Upper lobe of right lung (tissue), 1 donor: Measurements from ENCODE around the gene SAMD4B. TPM values are rescaled to one million over a fixed set of nuclear protein-coding genes. Genes with fewer than 3 reads are reported as not detected.

Experiments
- ATAC-seq: fragments of 200-7000 bp; cut with Tn5 transposase; one replicate; pipeline ENCODE4 v1.9.1; 2020; ENCODE audit warnings: mild to moderate bottlenecking, moderate library complexity
- DNase-seq: peaks from one replicate; pipeline ENCODE4 v3.0.0-alpha.2; 2020
- H3K27ac ChIP-seq: fragments of 200-600 bp; one replicate; pipeline ENCODE4 v1.8.0; 2022
- H3K27me3 ChIP-seq: fragments of 200-600 bp; one replicate; pipeline ENCODE4 v1.8.0; 2022; ENCODE audit warnings: mild to moderate bottlenecking
- H3K36me3 ChIP-seq: fragments of 200-600 bp; one replicate; pipeline ENCODE4 v1.8.0; 2022
- H3K4me1 ChIP-seq: fragments of 200-600 bp; one replicate; pipeline ENCODE4 v1.8.0; 2022
- H3K4me3 ChIP-seq: fragments of 200-600 bp; one replicate; pipeline ENCODE4 v1.8.0; 2022; ENCODE audit warnings: mild to moderate bottlenecking
- H3K9me3 ChIP-seq: fragments of 200-600 bp; one replicate; pipeline ENCODE4 v1.8.0; 2022
- intact Hi-C: fragments of 100-400 bp; cut with DNase I; formaldehyde crosslinking; loops from one replicate; pipeline ENCODE4 v1.11.0; 2022
- total RNA-seq: library from RNA; stranded (reverse); fragmentation: NEBNext Ultra II Directional; extraction: Animal tissue kit (Norgen Biotek cat#: 25700); gene quantifications from one replicate; pipeline ENCODE4 v1.2.1, GENCODE V29; 2021
- TF ChIP-seq, protein P1 (sequence below): fragments of 200-600 bp; IDR thresholded peaks from one replicate; pipeline ENCODE4 v1.8.0; 2022; ENCODE audit warnings: antibody characterized with exemption
- donor health status: DM: no; HTN: yes; CAD: no; lungs with severe emphysema.

Gene SAMD4B
- total RNA-seq, 1 donor from 2014 or later, result 81.2 TPM

DNA sequence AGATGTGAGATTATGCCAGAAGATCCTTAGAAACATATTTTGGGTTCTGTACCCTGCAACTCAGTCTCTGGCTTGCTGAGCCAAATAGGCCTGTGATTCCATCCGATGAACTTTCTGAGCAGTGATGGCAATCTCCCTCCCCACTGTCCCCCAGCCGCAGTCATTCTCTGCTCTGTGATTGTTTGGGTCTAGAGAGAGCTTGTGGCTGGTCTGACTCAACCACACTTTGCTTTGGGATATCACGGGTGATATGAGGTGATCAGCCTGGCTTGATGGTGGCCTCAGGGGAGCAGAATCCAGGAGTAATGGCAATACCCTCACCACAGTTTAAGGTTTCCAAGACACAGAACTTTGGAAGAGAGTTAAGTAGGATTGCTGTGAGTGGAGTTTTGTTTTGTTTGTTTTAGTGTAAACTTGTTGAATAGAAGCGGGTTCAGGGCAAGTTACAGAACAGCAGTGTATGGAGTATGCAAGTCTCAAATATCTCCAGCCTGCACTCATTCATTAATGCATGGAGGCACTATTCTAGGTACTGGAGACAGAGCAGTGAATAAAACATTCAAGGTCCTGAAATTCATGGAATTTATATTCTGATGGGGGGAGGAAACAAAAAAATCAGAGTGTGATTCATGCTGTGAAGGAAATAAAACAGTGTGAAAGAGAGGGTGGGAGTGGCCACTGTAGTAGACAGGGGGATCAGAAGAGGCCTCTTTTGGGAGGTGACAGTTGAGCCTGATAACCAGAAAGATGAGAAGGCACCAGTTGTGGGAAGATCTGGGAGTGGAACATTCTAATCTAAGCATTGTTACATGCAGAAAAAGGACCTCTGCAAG is 5.3 kb downstream of the SAMD4B start:
- Histone ChIP-seq H3K4me1 (peaks cover 24% of the 10 kb centered on the region), H3K9me3 (no peaks in the 10 kb centered on the region), H3K27ac (no peak overlapping the region), H3K27me3 (no peaks in the 10 kb centered on the region), H3K36me3 (peaks cover 22% of the 10 kb centered on the region), H3K4me3 (no peak overlapping the region)
- ATAC-seq (no peak), DNase-seq (no peak)
- TF ChIP-seq, protein P1, sequence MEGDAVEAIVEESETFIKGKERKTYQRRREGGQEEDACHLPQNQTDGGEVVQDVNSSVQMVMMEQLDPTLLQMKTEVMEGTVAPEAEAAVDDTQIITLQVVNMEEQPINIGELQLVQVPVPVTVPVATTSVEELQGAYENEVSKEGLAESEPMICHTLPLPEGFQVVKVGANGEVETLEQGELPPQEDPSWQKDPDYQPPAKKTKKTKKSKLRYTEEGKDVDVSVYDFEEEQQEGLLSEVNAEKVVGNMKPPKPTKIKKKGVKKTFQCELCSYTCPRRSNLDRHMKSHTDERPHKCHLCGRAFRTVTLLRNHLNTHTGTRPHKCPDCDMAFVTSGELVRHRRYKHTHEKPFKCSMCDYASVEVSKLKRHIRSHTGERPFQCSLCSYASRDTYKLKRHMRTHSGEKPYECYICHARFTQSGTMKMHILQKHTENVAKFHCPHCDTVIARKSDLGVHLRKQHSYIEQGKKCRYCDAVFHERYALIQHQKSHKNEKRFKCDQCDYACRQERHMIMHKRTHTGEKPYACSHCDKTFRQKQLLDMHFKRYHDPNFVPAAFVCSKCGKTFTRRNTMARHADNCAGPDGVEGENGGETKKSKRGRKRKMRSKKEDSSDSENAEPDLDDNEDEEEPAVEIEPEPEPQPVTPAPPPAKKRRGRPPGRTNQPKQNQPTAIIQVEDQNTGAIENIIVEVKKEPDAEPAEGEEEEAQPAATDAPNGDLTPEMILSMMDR, result no peak
- intact Hi-C loops, result no loop called here

DNA sequence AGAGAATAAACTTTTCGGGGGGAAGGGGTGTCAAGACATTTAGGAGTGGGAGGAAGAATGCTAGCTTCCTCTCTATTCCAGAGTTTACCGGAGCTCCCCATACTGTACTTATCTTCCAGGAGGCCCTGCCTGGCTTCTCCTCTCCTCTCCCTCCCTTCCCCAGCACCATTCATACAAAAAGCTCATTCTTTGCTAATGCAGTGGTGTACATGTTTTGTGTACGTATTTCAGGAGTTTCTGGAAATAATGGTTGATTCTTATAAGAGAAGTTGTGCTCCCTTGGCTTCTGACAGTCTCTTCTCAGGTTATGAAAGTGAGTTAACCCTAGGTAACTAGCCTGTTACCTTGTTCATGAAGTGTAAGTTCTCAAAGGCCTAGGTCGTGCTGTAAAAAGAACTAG is 7.1 kb downstream of the SAMD4B start:
- intact Hi-C loops, result no loop called here
- no peaks in the 10 kb centered on the region for H3K27me3 ChIP-seq
- TF ChIP-seq, protein P1, result no peak
- H3K27ac ChIP-seq, result no peak overlapping the region
- H3K9me3 ChIP-seq, result no peaks in the 10 kb centered on the region
- no peak for DNase-seq
- peaks cover 40% of the 10 kb centered on the region for H3K36me3 ChIP-seq
- no peak for ATAC-seq
- H3K4me3 ChIP-seq, result no peak overlapping the region
- peaks cover 16% of the 10 kb centered on the region for H3K4me1 ChIP-seq

DNA sequence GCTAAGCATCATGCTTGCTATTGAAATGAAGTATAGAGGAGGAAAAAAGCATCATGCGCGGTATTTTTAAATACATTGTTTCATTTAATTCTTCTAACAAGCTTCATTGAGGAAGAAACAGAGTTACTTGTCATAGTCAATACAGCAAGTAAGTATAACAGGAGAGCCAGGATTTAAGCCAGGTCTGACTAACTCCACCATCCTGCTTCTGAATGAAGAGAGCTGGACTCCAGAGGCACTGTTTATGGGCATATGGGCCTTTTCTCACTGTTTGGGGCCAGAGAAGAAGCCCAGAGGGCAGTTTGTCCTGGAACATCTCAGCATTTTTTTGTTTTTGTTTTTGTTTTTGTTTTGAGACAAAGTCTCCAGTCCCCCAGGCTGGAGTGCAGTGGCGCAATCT is 7.9 kb downstream of the SAMD4B start:
- Histone ChIP-seq H3K27ac (no peak overlapping the region), H3K27me3 (no peaks in the 10 kb centered on the region), H3K9me3 (no peaks in the 10 kb centered on the region), H3K4me3 (no peak overlapping the region), H3K4me1 (peaks cover 10% of the 10 kb centered on the region), H3K36me3 (peaks cover 48% of the 10 kb centered on the region)
- no peak for DNase-seq
- TF ChIP-seq, protein P1, result no peak
- no peak for ATAC-seq
- intact Hi-C loops, result no loop called here

DNA sequence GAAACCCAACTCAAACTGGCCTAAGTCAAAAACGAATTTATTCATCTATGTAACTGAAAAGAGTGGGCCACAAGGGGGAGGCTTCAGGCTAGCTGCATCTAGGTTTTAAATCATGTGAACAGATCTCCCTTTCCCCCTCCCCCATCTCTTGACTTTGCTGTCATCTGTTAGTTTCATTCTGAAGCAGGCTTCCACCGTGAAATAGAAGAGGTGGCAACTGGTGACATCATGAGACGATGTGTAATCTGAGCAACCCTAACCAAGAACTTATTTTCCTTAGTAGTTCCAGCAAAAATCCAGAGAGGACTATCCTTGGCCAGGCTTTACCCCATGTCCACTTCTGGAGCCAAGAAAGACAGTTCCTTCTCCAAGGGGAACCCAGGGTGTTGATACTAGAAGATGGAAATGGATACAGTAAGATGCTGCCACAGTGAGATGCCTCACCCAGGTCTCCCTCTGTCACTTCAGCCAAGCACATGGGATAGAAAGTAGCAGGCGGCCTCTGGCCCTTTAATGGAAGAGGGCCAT is 9.4 kb downstream of the SAMD4B start:
- TF ChIP-seq, protein P1, result no peak
- no peak for ATAC-seq
- H3K4me1 ChIP-seq, result no peaks in the 10 kb centered on the region
- H3K9me3 ChIP-seq, result no peaks in the 10 kb centered on the region
- peaks cover 63% of the 10 kb centered on the region for H3K36me3 ChIP-seq
- H3K27me3 ChIP-seq, result no peaks in the 10 kb centered on the region
- no peak for DNase-seq
- no peak overlapping the region for H3K4me3 ChIP-seq
- no peak overlapping the region for H3K27ac ChIP-seq
- intact Hi-C loops, result no loop called here

DNA sequence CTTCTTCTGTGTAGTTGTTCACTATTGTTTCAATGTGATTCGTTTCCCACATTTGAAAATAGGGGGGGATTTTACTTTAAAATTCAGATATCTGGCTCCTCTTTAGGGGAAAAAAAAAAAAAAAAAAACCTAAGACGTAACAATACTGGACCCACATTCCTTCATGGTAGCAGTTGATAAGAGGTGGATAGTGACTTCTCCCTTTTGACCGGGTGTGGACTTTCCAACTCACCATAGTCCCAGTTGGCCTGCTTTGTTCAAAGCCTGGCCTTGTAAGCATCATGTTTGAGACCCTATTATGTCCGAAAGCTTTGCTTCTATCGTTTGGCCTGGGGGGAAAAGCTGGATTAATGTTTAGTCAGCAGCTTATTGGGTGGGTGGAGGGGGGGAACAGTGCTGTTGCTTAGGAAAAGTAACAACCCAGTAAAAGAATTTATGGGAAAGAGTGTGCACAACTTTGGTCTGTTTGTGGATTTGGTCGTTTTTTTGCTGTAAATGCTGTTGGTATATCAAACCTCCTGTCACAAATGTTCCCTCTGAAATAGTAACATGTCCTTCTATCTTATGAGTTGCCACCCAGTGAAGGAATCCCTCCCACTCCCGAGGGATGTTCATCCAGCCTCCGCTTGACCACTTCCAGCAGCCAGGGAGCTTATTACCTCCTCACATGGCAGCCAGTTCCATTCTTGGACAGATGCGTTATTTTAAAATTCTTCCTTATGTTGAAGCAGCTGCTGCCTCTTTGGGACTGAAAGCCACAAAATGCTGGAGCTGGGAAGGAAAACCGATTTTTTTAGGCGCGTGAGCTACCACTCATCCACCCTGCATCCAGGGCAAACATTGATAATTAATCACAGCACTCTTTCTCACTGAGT is 10.4 kb downstream of the SAMD4B start:
- H3K9me3 ChIP-seq, result no peaks in the 10 kb centered on the region
- intact Hi-C loops, result no loop called here
- DNase-seq (no peak), ATAC-seq (no peak)
- no peaks in the 10 kb centered on the region for H3K4me1 ChIP-seq
- H3K27ac ChIP-seq, result no peak overlapping the region
- H3K4me3 ChIP-seq, result no peak overlapping the region
- peaks cover 66% of the 10 kb centered on the region for H3K36me3 ChIP-seq
- TF ChIP-seq, protein P1, result no peak
- H3K27me3 ChIP-seq, result no peaks in the 10 kb centered on the region
